Omental fat pad (tissue), 4 donors: ENCODE data around the gene CHAC1. TPM values are rescaled to one million over a fixed set of nuclear protein-coding genes. Genes with fewer than 3 reads are reported as not detected.

ENCODE experiments used
- ATAC-seq: fragments of 150-250 bp; one replicate; pipeline ENCODE4 v1.9.1; 2016; ENCODE audit warnings: mild to moderate bottlenecking, moderate library complexity; ENCODE audit not compliant: low FRiP score
- DNase-seq: peaks from one replicate; pipeline ENCODE4 v3.0.0-alpha.2; 2019; ENCODE audit warnings: low spot score
- CTCF ChIP-seq, 3 donors: fragments of 450-650 bp; IDR thresholded peaks; one replicate each; pipeline ENCODE4 v1.5.1; 2016 to 2017; ENCODE audit warnings: antibody characterized with exemption in 3 of 3, mild to moderate bottlenecking in 3 of 3, moderate library complexity in 2 of 3
- total RNA-seq, 4 donors: library from RNA; depleted of rRNA; stranded (reverse); fragments of >200 nt; gene quantifications; one replicate each; pipeline ENCODE4 v1.1.0, GENCODE V29; 2016

The CHAC1 gene
- total RNA-seq, 4 donors from 2014 or later, result 0.63 to 63.6 (median 13.4) TPM

GRCh38 chr15:40932156-40932555 lies 21.1 kb upstream of the CHAC1 start:
- no peak for TF ChIP-seq CTCF (IDR thresholded peaks at IDR 0.05)
- DNase-seq (no peak), ATAC-seq (no peak)

- TF ChIP-seq CTCF (IDR thresholded peaks at IDR 0.05), result no peak
- ATAC-seq (no peak), DNase-seq (no peak)
These were observed 20.4 kb upstream of the CHAC1 start for GRCh38 chr15:40932649-40933516.

- no peak for TF ChIP-seq CTCF (IDR thresholded peaks at IDR 0.05)
- ATAC-seq, result no peak
- no peak for DNase-seq
These were observed 19.8 kb upstream of the CHAC1 start for GRCh38 chr15:40933517-40933902.

GRCh38 chr15:40934457-40934856 lies 18.8 kb upstream of the CHAC1 start:
- ATAC-seq (no peak), DNase-seq (no peak)
- no peak for TF ChIP-seq CTCF (IDR thresholded peaks at IDR 0.05)

- TF ChIP-seq CTCF (IDR thresholded peaks at IDR 0.05), result no peak
- no peak for ATAC-seq
These were observed 17.0 kb upstream of the CHAC1 start for GRCh38 chr15:40936234-40936708.

GRCh38 chr15:40936709-40937666 lies 16.3 kb upstream of the CHAC1 start:
- TF ChIP-seq CTCF (IDR thresholded peaks at IDR 0.05), result no peak
- ATAC-seq (no peak), DNase-seq (no peak)

More at GRCh38 chr15:40936234-40936708, 17.0 kb upstream of the CHAC1 start:
- DNase-seq, result no peak
